Neuronal stem cell (in vitro differentiated cells): ENCODE results near the gene GARS1.

Experiments
- DNase-seq: peaks from one replicate; pipeline ENCODE4 v3.0.0-alpha.2; 2013; ENCODE audit warnings: low spot score
- H2AFZ ChIP-seq: one replicate; pipeline ENCODE4 v1.6.1; 2013; ENCODE audit warnings: mild to moderate bottlenecking, low read length, inconsistent platforms
- H2AK5ac ChIP-seq: 2 replicates; pipeline ENCODE4 v1.6.1; 2013; ENCODE audit warnings: low read depth, mild to moderate bottlenecking, inconsistent platforms, low read length, moderate library complexity, mixed read lengths
- H2BK120ac ChIP-seq: 2 replicates; pipeline ENCODE4 v1.6.1; 2013; ENCODE audit warnings: low read depth, mild to moderate bottlenecking, inconsistent platforms, low read length, moderate library complexity, mixed read lengths
- H2BK12ac ChIP-seq: one replicate; pipeline ENCODE4 v1.6.1; 2013; ENCODE audit warnings: low read length, inconsistent platforms
- H2BK15ac ChIP-seq: 2 replicates; pipeline ENCODE4 v1.6.1; 2013; ENCODE audit warnings: mild to moderate bottlenecking, low read length, inconsistent platforms, mixed read lengths
- H2BK5ac ChIP-seq: one replicate; pipeline ENCODE4 v1.6.1; 2013; ENCODE audit warnings: inconsistent platforms, mild to moderate bottlenecking, low read length, moderate library complexity
- H3K14ac ChIP-seq: one replicate; pipeline ENCODE4 v1.6.1; 2013; ENCODE audit warnings: low read length, inconsistent platforms
- H3K18ac ChIP-seq: 2 replicates; pipeline ENCODE4 v1.6.1; 2013; ENCODE audit warnings: low read length, inconsistent platforms
- H3K23ac ChIP-seq: 2 replicates; pipeline ENCODE4 v1.6.1; 2013; ENCODE audit warnings: low read depth, mild to moderate bottlenecking, mixed read lengths, low read length, inconsistent platforms; ENCODE audit not compliant: poor library complexity
- H3K27ac ChIP-seq: replicated peaks from 3 replicates; pipeline ENCODE4 v1.5.1; 2013; ENCODE audit warnings: low read length, inconsistent platforms
- H3K27me3 ChIP-seq, 3 experiments: 2 replicates each; pipeline ENCODE4 v1.6.1; 2013; ENCODE audit warnings: low read length in 3 of 3, mild to moderate bottlenecking in 2 of 3, inconsistent platforms in 1 of 3, low read depth in 1 of 3, mixed read lengths in 1 of 3, moderate library complexity in 1 of 3; ENCODE audit not compliant: control insufficient read depth in 3 of 3, insufficient read depth in 3 of 3
- H3K36me3 ChIP-seq, 2 donors: replicated peaks in 1 of 2; 2 replicates each; pipeline ENCODE4 v1.6.1; 2013; ENCODE audit warnings: low read length in 2 of 2; ENCODE audit not compliant: control insufficient read depth in 2 of 2, insufficient read depth in 2 of 2
- H3K4ac ChIP-seq: 2 replicates; pipeline ENCODE4 v1.6.1; 2013; ENCODE audit warnings: inconsistent platforms, mild to moderate bottlenecking, low read length, moderate library complexity
- H3K4me1 ChIP-seq, 2 donors: 1 replicate in 1 of 2; 2 replicates in 1 of 2; pipeline ENCODE4 v1.6.1; 2013; ENCODE audit warnings: low read length in 2 of 2, low read depth in 1 of 2; ENCODE audit not compliant: control insufficient read depth in 2 of 2, insufficient read depth in 1 of 2
- H3K4me2 ChIP-seq: one replicate; pipeline ENCODE4 v1.6.1; 2013; ENCODE audit warnings: mild to moderate bottlenecking, low read length, inconsistent platforms; ENCODE audit not compliant: insufficient read depth, poor library complexity, severe bottlenecking
- H3K4me3 ChIP-seq, 2 donors: 2 replicates each; pipeline ENCODE4 v1.5.1; 2013; ENCODE audit warnings: low read length in 2 of 2, mild to moderate bottlenecking in 2 of 2, inconsistent platforms in 1 of 2, moderate library complexity in 1 of 2
- H3K79me1 ChIP-seq: one replicate; pipeline ENCODE4 v1.6.1; 2013; ENCODE audit warnings: low read depth, mild to moderate bottlenecking, inconsistent platforms, low read length, moderate library complexity
- H3K9ac ChIP-seq: one replicate; pipeline ENCODE4 v1.6.1; 2013; ENCODE audit warnings: mild to moderate bottlenecking, low read depth, low read length, inconsistent platforms; ENCODE audit not compliant: poor library complexity
- H3K9me3 ChIP-seq, 2 donors: replicated peaks in 1 of 2; 2 replicates each; pipeline versions ENCODE3 to v1.6.1; 2013; ENCODE audit warnings: low read length in 2 of 2, mild to moderate bottlenecking in 2 of 2, inconsistent platforms in 1 of 2, low read depth in 1 of 2, mixed read lengths in 1 of 2, moderate library complexity in 1 of 2; ENCODE audit not compliant: control insufficient read depth in 2 of 2, insufficient read depth in 1 of 2
- H4K8ac ChIP-seq: one replicate; pipeline ENCODE4 v1.6.1; 2013; ENCODE audit warnings: low read depth, mild to moderate bottlenecking, inconsistent platforms, low read length, moderate library complexity
- H4K91ac ChIP-seq: one replicate; pipeline ENCODE4 v1.6.1; 2013; ENCODE audit warnings: low read length, low read depth, mild to moderate bottlenecking, inconsistent platforms; ENCODE audit not compliant: poor library complexity
- WGBS, 2 donors: extraction: QIAGEN DNeasy Blood & Tissue Kit; methylation state at CpG; one replicate each; pipeline ENCODE4 v1.1.7; 2013; ENCODE audit warnings: missing lambda C conversion rate in 2 of 2, mixed read lengths in 1 of 2; ENCODE audit not compliant: insufficient read length in 2 of 2, insufficient replicate concordance in 1 of 2; ENCODE audit errors: extremely low coverage in 2 of 2; 5-methylcytosine and 5-hydroxymethylcytosine counted together

The GARS1 gene

GRCh38 chr7:30613366-30614325, 19.0 kb downstream of the GARS1 start:
- no peak for DNase-seq
- Histone ChIP-seq H3K9ac (no peak overlapping the region), H2AFZ (no peak overlapping the region), H2BK15ac (no peak overlapping the region), H2AK5ac (no peak overlapping the region), H3K4me2 (no peak overlapping the region), H3K9me3 (no peaks in the 10 kb centered on the region), H3K23ac (no peak overlapping the region), H4K8ac (no peak overlapping the region), H3K14ac (no peak overlapping the region), H3K4ac (no peak overlapping the region), H3K27ac (no peak overlapping the region), H3K79me1 (no peaks in the 10 kb centered on the region), H3K36me3 (peaks cover 28 to 96% of the 10 kb centered on the region in 2 donors), H3K18ac (no peak overlapping the region), H3K4me1 (no peaks in the 10 kb centered on the region), H3K27me3 (no peaks in the 10 kb centered on the region), H2BK120ac (no peak overlapping the region), H3K4me3 (no peak overlapping the region), H2BK12ac (no peak overlapping the region), H2BK5ac (no peak overlapping the region), H4K91ac (no peak overlapping the region)
- no CpG with 5 or more reads among the region's 4 CpGs for WGBS, 2 donors

DNA sequence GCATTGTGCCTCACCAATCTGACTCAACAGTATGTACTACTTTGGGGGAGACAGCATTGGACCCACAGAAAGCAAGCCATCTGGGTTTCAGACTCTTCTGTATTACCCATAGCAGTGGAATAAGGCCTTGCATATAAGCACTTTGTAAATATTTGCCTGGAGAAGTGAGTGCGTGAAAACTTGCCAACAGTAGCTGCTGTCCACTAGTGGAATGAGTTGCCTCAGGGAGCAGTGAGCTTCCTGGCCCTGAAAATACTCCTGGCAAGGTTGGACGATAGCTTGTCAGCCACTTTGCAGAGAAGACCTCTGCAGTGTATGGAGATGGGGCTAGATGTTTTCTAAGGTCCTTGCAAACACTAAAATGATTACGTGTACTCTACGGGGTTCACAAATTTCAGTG, 21.6 kb downstream of the GARS1 start:
- no peak overlapping the region for H2AK5ac ChIP-seq
- no peak overlapping the region for H2BK12ac ChIP-seq
- no peak overlapping the region for H4K91ac ChIP-seq
- H3K27ac ChIP-seq, result no peak overlapping the region
- H3K9ac ChIP-seq, result no peak overlapping the region
- DNase-seq, result no peak
- no peak overlapping the region for H3K4me2 ChIP-seq
- H3K4me1 ChIP-seq, result no peaks in the 10 kb centered on the region
- H3K14ac ChIP-seq, result no peak overlapping the region
- no CpG with 5 or more reads among the region's 4 CpGs for WGBS, 2 donors
- H4K8ac ChIP-seq, result no peak overlapping the region
- H3K27me3 ChIP-seq, result no peaks in the 10 kb centered on the region
- peaks cover 34 to 96% of the 10 kb centered on the region in 2 donors for H3K36me3 ChIP-seq
- no peak overlapping the region for H2BK5ac ChIP-seq
- no peak overlapping the region for H3K4me3 ChIP-seq
- no peak overlapping the region for H2BK120ac ChIP-seq
- H3K18ac ChIP-seq, result no peak overlapping the region
- no peak overlapping the region for H3K23ac ChIP-seq
- no peak overlapping the region for H3K4ac ChIP-seq
- no peak overlapping the region for H2AFZ ChIP-seq
- no peak overlapping the region for H2BK15ac ChIP-seq
- H3K9me3 ChIP-seq, result no peaks in the 10 kb centered on the region
- H3K79me1 ChIP-seq, result no peaks in the 10 kb centered on the region

DNA sequence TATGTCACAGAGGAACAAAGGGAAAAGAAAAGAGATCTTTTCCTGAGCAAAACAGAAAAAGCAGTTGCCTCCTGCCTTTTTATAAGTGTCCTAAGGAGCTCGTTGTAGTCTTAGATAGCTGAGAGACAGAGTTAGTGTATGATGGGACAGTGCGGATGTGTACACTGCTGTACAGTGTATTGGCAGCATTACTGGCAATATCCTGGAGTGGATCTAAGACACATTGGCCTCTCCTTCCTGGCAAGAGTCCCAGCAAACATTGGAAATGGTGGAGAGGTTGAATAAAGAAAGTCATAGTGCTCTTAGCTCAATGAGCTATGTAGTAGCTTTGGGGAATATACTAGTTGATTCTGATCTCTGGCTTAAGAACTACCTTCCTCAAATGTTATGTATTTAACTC, 22.7 kb downstream of the GARS1 start:
- H3K4me3 ChIP-seq, result no peak overlapping the region
- DNase-seq, result no peak
- H3K18ac ChIP-seq, result no peak overlapping the region
- WGBS, 2 donors, result no CpG with 5 or more reads among the region's 2 CpGs
- no peak overlapping the region for H3K4ac ChIP-seq
- peaks cover 40 to 98% of the 10 kb centered on the region in 2 donors for H3K36me3 ChIP-seq
- no peak overlapping the region for H2AK5ac ChIP-seq
- no peak overlapping the region for H2BK15ac ChIP-seq
- no peak overlapping the region for H2BK5ac ChIP-seq
- H3K4me2 ChIP-seq, result no peak overlapping the region
- no peaks in the 10 kb centered on the region for H3K4me1 ChIP-seq
- H3K14ac ChIP-seq, result no peak overlapping the region
- H2BK120ac ChIP-seq, result no peak overlapping the region
- H3K23ac ChIP-seq, result no peak overlapping the region
- H3K27ac ChIP-seq, result no peak overlapping the region
- no peak overlapping the region for H2AFZ ChIP-seq
- no peaks in the 10 kb centered on the region for H3K9me3 ChIP-seq
- H3K79me1 ChIP-seq, result no peaks in the 10 kb centered on the region
- no peak overlapping the region for H2BK12ac ChIP-seq
- no peaks in the 10 kb centered on the region for H3K27me3 ChIP-seq
- no peak overlapping the region for H4K8ac ChIP-seq
- H3K9ac ChIP-seq, result no peak overlapping the region
- H4K91ac ChIP-seq, result no peak overlapping the region

GRCh38 chr7:30618080-30618676, 23.5 kb downstream of the GARS1 start:
- H2BK120ac ChIP-seq, result no peak overlapping the region
- no peaks in the 10 kb centered on the region for H3K79me1 ChIP-seq
- H3K4ac ChIP-seq, result no peak overlapping the region
- H2BK12ac ChIP-seq, result no peak overlapping the region
- H3K4me2 ChIP-seq, result no peak overlapping the region
- H2BK5ac ChIP-seq, result no peak overlapping the region
- no peak overlapping the region for H2BK15ac ChIP-seq
- H3K9me3 ChIP-seq, result no peaks in the 10 kb centered on the region
- H3K23ac ChIP-seq, result no peak overlapping the region
- H3K18ac ChIP-seq, result no peak overlapping the region
- H2AK5ac ChIP-seq, result no peak overlapping the region
- no peak overlapping the region for H3K9ac ChIP-seq
- H3K36me3 ChIP-seq, result peaks cover 35 to 97% of the 10 kb centered on the region in 2 donors
- no peaks in the 10 kb centered on the region for H3K27me3 ChIP-seq
- H4K91ac ChIP-seq, result no peak overlapping the region
- DNase-seq, result no peak
- no peaks in the 10 kb centered on the region for H3K4me1 ChIP-seq
- H3K14ac ChIP-seq, result no peak overlapping the region
- no CpG with 5 or more reads among the region's 4 CpGs for WGBS, 2 donors
- H3K27ac ChIP-seq, result no peak overlapping the region
- no peak overlapping the region for H3K4me3 ChIP-seq
- H2AFZ ChIP-seq, result no peak overlapping the region
- H4K8ac ChIP-seq, result no peak overlapping the region
